HT-29 (cell line): ENCODE measurements around the gene ARSB. TPM values are rescaled to one million over a fixed set of nuclear protein-coding genes. Genes with fewer than 3 reads are reported as not detected.

Experiments
- DNase-seq: peaks from one replicate; pipeline ENCODE4 v3.0.0-alpha.2; 2015; ENCODE audit warnings: low spot score
- total RNA-seq: library from RNA; depleted of rRNA; stranded (reverse); fragments of >200 nt; shearing (Covaris generic); gene quantifications from 2 replicates; pipeline ENCODE4 v1.2.3, GENCODE V29; 2014

ARSB gene
- total RNA-seq, 1 experiment from 2014 or later = 6.7 TPM

GRCh38 chr5:78838753-78839152 lies 146.4 kb downstream of the ARSB start:
- DNase-seq = no peak

DNA sequence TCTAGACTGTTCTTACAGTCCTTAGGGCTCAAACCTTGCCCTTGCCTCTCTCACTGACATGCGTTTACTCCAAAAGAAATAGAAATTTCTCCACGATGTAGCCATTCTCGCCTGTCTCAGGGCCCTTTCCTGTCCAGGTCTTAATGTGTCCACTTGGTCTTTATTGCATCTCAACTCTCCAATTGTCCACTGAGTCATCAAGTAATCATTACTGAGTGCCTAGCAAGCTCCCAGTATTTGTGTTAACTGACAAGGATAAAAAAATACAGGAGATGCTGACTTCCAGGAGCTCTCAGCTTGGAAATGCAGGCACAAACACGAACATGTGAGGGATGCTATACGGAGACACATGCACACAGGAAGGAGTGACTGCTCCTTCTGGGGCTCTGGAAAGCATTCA lies 147.3 kb downstream of the ARSB start:
- DNase-seq = no peak

GRCh38 chr5:78835176-78835575 lies 149.9 kb downstream of the ARSB start:
- no peak for DNase-seq

DNA sequence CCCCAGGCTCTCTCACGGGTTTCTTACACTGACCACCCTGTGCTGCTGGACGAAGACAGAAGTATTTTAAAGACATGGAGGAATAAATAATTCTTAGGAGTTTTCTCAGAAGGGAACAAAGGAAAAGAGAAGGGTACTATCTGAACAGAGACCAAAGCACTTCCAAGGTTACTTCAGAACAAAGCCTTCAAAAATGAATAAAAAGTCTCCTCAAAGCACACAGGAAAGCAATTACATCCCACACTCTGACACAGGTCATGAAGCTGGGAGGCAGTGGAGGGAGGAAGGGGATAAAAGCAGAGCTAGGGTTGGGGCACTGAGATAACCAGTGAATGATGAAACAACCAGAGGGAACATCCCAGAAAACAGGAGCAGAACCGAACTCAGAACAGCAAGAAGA lies 151.8 kb downstream of the ARSB start:
- DNase-seq = no peak

GRCh38 chr5:78830528-78831046 lies 154.5 kb downstream of the ARSB start:
- no peak for DNase-seq

- no peak for DNase-seq
Measured at GRCh38 chr5:78829811-78830527, 155.1 kb downstream of the ARSB start.

DNA sequence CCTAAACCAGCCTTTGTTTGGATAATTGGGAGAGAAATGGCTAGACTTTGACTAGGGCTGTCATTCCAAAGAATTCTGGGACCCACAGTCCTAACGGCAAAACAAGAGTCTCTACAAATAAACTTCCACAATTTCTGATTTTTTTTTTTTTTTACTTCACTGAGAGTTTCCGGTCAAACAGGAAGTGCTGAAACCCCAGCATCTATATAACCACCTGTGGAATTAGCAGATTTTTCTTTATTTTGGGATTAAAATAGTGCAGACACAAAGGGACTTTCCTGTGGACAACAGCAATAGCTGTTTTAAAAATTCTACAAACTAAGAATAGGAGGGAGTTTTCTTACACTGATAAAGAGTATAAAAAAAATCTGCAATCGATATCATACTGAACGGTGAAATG lies 157.4 kb downstream of the ARSB start:
- DNase-seq = no peak

DNA sequence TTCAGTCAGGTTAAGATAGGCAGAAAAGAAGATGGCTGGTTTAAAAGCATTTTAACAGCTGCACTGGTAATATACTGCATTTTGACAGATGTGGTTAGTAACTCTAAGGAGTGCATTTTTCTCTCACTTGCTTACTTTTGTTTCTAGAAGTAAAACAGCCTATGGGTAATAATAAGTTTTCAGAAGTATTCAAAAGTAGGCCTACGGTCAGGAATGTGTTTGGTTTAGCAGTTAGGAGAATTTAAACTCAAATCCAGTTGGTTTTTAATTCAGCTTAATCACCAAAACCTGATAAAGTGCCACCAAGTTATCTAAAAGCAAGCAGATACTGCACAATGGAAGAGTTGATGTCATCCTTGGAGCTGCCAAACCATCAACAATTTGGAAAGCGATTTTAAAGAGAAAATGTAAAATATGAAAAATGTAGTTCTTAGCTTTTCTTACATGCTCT lies 160.3 kb downstream of the ARSB start:
- DNase-seq = no peak

DNA sequence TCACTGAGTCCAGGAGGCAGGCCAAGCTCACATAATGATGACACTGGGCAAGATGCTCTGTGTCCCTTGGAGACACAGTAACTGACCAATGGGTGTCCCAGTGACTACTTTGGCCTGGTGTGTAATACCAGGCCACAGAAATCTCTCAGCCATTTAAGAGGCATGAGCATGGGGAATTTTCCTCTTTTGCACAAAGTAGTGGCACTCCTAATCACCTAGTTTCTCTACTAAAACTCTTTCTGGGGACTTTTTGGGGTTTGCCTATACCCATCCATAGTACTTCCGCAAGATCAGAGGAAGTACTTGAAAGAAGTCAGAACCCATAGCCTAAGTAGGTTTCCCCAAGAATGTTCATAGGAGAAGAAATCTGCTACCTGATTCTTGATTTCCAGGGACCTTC lies 161.9 kb downstream of the ARSB start:
- no peak for DNase-seq

- DNase-seq = no peak
Measured at GRCh38 chr5:78821536-78822021, 163.5 kb downstream of the ARSB start.

DNA sequence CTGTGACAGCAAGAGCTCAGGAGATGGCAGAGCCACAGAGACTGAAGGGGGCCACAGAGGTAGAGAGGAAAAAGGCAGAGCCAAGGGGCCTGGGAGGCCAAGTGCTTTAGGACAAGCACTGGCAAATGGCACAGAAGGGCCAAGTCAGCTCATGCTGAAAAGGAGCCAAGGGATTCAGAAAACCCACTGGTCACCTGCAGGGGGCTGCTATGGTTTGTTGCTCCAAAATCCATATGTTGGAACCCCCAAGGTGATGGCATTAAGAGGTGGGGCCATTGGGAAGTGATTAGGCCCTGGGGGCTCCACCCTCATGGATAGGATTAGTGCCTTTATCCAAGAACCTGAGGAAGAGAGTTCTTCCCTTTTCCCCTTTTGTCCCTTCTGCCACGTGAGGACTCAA lies 165.4 kb downstream of the ARSB start:
- no peak for DNase-seq

DNA sequence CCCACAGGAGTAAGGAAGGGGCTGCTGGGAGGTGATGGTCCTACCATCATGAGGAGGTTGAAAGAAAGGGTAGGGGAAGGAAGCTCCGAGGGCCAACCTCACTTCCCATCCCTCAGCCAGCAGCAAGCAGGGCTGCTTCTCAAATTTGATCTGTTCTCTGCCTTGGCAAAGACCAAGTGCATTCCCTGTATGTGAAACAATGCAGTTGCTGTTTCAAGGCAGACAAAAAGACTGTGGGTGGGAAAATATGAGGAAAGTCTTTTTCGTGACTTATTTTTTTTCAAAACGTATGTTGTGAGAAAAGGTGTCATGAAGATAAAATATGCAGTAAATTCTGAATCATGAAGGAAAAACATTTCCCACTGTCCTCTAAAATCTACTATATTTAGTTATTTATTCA lies 165.9 kb downstream of the ARSB start:
- no peak for DNase-seq

DNA sequence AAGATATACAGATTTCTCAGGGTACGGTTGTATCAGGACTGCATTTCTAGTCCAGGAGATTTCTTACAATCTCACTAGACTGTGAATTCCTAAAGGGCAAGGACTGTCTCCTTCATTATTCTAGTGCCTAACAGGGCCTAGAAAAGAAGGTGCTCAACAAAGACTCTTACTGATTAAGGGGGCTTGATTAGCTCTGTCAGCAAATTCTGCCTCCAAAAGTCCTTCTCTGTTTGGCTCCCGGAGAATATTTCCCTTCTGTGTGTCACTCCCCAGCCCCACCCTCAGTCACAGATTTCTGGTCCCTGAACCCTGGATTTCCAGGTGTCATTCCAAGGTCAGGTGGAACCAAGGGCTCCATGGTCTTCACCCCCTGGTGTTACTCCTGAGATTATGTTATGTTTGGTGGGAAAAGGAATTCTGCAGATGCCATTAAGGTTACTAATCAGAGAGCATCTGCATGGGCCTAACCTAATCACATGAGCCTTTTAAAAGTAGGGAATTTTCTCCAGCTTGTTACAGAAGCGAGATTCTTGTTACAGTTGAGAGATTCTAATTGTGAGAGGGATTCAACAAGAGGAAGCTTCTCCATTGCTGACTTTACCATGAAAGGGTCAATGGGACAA lies 168.9 kb downstream of the ARSB start:
- no peak for DNase-seq

DNA sequence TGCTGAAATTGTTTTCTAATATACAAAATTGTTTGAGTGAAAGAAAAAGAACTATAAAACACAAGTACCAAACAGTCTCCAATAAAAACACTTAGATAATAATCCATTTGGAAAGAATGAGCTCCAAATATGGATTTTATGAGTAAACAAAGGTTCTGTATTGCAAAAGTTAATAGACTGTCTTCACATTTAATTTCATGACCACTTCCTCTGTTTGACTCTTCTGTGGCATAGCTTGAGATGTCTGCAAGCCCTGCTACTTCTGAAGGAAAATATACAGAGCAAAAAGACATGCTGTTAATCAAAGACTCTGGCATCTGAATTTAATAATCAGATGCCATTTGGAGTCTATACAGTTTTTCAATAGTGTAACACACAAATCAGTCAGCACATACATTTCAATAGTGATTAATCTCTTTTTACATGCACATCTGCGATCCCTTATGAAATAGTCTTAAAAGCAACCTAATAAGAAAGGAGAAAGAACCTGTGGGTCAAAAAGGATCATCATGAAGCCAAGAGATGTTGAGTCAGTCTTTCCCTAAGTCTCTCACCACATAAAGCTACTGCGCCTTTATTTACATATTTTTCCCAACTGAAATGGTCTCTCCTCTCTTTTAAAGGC lies 171.1 kb downstream of the ARSB start:
- DNase-seq = no peak

- no peak for DNase-seq
Measured at GRCh38 chr5:78813286-78813685, 171.8 kb downstream of the ARSB start.

- DNase-seq = no peak
Measured at GRCh38 chr5:78811866-78812265, 173.2 kb downstream of the ARSB start.

DNA sequence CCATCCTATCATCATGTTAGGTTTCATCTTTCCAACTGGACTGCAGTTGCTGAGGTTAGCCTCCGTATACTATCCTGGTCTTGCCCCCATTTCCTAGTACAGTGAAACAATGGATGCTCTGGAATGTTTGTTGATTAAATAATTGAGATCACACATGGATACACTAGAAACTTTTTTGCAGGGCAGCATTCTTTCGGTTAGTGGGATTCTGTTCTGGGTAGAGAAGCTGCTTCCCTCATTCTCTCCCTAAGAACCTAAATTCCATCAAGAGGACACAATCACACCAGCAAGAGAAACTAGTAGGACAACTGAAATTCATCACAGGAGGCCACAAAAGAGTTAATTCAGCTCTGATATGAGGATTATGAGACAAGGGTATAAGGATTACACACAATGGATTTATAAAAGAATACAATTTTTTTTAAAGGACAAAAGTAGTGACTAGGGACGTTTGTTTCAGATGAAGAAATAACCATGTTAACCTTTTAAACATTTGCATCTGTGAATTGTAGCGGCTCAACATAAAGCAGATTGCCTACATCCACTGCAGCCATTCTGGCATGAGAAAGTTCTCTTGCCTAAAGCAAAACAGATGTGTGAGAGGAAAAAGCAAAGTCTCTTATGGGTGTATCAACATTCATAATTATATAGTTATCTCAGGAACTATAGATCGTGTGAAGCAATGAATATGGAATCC lies 173.8 kb downstream of the ARSB start:
- no peak for DNase-seq

DNA sequence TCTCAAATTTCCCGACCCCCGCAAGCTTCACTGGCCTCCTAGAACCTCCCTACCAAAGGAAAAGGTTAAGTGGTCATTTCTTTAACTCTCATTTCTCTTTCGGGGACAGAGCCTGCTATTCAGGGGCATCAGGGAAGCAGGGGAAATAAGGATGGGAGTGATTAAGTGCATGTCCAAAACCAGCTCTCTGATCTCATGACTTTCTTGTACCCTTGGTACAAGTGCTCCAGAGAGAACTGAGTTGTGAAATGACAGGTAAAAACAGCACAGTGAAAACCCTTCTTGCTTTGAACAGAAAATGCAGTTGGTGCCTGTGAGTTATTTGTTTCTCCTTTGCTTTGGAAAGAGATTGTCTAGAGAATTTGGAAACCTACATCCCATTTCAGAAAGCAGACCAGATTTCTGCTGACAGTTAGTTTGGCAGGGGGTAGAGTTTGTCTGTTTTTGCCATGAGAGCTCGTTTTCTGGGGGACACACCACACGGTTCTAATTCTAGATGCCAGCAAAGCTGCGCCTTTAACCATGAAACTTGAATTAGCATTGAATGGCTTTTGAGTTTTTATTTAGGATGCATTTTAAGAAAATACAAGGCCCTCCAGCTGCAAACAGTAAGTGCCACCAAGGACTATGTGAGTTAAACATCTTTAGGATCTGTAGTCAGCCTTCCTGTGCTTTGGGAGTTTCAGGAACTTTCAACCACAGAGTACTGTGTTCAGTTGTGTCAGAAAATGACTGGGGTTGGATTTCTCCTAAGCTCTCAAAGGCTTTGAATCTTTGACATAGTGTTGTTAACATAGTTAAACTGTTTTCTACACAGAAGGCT lies 174.8 kb downstream of the ARSB start:
- DNase-seq = no peak

DNA sequence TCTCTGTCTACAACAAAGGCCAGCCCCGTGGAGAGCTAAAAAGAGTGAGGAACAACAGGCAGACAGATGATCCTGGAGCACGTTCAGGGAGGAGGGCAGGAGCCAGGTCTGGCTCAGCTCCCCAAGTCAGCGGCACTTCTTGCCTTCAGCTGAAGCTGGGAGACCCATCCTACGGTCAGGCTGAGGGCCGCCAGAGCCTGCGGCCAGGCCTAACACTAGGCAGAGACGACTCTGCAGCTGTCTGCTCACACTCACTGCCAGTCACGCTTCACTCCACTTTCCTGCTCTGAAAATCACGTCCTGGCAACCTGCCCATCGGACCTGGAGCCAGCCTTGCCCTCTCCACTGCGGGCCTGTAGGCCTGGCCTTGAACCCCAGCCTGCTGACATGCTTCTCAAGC lies 175.7 kb downstream of the ARSB start:
- DNase-seq = no peak

- no peak for DNase-seq
Measured at GRCh38 chr5:78808818-78809217, 176.3 kb downstream of the ARSB start.

GRCh38 chr5:78808380-78808779 lies 176.7 kb downstream of the ARSB start:
- no peak for DNase-seq
